GM12865 (cell line): ENCODE results near the gene SMIM14.
A peak's percentile ranks its signal among the peaks of the same experiment; 100 is the strongest.
"Not testable (repeated sequence)": the region's sequence is repeated elsewhere in the genome, so short reads cannot be mapped to it uniquely, and the experiment has no call there.

ENCODE experiments used
- DNase-seq: peaks from one replicate; pipeline ENCODE4 v3.0.0; 2010; ENCODE audit warnings: low read depth
- H3K4me3 ChIP-seq: 2 replicates; pipeline ENCODE4 v1.5.1; 2011; ENCODE audit warnings: mild to moderate bottlenecking, low read depth, low read length, control low read depth
- TF ChIP-seq, protein P1 (sequence below): IDR thresholded peaks from 2 replicates; pipeline ENCODE4 v1.5.1; 2011; ENCODE audit warnings: low read length, control low read depth, low read depth, inconsistent platforms; ENCODE audit not compliant: insufficient read depth; ENCODE audit errors: missing control alignments

SMIM14 gene

DNA sequence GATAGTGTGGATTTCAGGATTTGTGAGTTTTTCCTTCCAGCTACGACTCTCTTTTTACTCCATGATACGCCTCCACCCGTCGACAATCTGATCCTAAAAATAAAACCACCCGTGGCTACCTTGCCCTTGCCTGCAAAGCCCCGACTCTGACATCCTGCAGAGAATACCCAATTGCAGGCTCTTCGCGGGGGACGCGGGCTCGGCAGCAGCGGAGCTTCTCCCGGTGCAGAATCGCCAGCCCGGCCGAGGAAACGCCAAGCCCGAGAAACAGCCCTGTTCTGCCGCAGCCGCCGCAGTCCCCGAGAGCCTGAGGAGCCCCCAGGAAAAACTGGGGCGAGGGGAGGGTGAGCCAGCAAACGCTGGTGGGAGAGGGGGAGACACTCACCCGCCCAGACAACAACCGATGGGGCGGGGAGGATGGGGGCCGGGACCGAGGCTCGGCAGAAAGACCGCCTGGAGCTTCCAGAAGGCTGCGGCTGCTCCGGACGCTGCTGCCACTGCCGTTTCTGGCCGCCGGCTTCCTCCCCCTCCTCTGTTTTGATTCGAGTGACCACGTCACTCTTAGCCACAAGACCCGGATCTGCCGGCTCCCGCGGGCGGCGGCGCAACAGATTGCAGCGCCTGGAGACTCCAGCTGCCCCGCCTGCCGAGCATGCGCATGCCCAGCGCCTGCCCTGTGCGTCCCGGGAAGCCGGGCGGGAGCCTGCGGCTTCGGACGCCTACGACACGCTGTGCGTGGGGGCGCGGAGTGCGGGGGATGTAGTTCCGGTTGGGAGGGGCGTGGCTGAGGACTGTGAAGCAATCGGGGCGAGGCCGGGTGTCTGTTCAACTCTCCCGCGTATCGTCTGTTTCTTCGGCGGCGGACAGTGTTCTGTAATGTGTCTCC lies at the start of gene SMIM14:
Gene SMIM14, minus strand, starts transcription at position 512 of the 886 bp plus-strand sequence. CDS start 33,720 bp downstream, outside the sequence.
- peak within 1 kb of the TSS; percentile 93 for H3K4me3 ChIP-seq
- peak; percentile 95 for DNase-seq
- TF ChIP-seq, protein P1, sequence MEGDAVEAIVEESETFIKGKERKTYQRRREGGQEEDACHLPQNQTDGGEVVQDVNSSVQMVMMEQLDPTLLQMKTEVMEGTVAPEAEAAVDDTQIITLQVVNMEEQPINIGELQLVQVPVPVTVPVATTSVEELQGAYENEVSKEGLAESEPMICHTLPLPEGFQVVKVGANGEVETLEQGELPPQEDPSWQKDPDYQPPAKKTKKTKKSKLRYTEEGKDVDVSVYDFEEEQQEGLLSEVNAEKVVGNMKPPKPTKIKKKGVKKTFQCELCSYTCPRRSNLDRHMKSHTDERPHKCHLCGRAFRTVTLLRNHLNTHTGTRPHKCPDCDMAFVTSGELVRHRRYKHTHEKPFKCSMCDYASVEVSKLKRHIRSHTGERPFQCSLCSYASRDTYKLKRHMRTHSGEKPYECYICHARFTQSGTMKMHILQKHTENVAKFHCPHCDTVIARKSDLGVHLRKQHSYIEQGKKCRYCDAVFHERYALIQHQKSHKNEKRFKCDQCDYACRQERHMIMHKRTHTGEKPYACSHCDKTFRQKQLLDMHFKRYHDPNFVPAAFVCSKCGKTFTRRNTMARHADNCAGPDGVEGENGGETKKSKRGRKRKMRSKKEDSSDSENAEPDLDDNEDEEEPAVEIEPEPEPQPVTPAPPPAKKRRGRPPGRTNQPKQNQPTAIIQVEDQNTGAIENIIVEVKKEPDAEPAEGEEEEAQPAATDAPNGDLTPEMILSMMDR = no peak

DNA sequence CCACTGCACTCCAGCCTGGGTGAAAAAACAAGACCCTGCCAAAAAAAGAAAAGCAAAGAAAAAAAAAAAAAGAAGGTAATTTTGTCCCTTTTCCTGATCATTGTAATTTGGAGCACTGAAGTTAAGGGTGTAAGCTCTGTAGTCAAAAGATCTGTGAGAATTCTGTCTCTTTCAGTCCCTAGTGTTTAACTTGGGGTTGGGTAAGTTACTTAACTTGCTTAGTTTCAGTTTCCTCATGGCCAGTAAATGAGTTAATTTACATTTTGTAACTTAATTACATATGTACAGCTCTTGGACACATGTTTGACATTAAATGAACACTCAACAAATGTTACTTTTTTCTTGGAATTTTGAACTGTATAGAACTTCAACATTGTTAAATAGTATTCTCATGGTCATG lies 48.3 kb upstream of the SMIM14 start:
- H3K4me3 ChIP-seq = no peak overlapping the region
- TF ChIP-seq, protein P1 = no peak
- no peak for DNase-seq

DNA sequence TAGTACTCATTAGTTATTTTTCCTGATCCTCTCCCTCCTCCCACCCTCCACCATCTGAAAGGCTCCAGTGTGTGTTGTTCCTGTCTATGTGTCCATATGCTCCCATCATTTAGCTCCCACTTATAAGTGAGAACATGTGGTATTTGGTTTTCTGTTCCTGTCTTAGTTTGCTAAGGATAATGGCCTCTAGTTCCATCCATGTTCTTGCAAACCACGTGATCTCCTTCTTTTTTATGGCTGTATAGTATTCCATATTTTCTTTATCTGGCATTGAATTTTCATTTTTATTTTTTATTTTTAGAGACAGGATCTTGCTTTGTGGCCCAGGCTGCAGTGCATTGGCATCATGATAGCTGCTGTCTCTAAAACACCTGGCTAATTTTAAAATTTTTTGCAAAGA lies 47.3 kb upstream of the SMIM14 start:
- H3K4me3 ChIP-seq = no peak overlapping the region
- TF ChIP-seq, protein P1 = no peak
- DNase-seq = no peak

DNA sequence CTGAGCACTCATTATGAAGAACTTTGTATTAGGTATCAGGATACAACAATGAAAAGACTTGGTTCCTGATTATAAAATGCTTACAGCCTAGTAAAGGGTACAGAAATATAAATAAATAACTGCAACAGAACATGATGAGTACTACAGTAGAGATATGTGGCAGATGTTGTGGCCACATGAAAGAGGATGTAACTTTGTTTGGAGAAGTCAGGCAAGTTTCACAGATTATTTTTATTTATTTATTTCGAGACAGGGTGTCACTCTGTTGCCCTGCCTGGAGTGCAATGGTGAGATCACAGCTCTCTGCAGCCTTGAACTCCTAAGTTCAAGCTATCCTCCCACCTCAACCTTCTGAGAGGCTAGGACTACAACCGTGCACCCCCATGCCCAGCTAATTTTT lies 43.5 kb upstream of the SMIM14 start:
- H3K4me3 ChIP-seq = no peak overlapping the region
- TF ChIP-seq, protein P1 = no peak
- peak; percentile 70 for DNase-seq

DNA sequence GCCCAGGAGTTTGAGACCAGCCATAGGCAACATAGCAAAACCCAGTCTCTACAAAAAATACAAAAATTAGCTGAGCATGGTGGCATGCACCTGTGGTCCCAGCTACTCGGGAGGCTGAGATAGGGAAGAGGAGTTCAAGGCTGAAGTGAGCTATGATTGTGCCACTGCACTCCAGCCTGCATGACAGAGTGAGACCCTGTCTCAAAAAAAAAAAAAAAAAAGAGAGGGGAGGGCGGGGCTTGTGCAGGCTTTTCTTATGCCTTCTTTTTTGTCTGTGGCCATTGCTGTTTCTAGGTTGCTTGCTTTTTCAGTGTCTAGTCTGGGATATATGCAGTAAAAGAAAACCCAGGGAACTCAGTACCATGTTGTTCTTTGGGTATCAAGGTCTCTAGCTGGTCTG lies 42.3 kb upstream of the SMIM14 start:
- H3K4me3 ChIP-seq, DNase-seq: not testable (repeated sequence)

DNA sequence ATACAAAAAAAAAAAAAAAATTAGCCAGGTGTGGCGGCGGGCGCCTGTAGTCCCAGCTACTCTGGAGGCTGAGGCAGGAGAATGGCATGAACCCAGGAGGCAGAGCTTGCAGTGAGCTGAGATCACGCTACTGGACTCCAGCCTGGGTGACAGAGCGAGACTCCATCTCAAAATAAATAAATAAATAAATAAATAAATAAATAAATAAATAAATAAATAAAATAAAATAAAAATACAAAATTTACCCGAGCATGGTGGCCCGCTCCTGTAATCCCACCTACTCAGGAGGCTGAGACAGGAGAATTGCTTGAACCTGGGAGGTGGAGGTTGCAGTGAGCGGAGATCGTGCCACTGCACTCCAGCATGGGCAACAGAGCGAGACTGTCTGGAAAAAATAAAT lies 37.0 kb upstream of the SMIM14 start:
- not testable (repeated sequence) for H3K4me3 ChIP-seq, DNase-seq

DNA sequence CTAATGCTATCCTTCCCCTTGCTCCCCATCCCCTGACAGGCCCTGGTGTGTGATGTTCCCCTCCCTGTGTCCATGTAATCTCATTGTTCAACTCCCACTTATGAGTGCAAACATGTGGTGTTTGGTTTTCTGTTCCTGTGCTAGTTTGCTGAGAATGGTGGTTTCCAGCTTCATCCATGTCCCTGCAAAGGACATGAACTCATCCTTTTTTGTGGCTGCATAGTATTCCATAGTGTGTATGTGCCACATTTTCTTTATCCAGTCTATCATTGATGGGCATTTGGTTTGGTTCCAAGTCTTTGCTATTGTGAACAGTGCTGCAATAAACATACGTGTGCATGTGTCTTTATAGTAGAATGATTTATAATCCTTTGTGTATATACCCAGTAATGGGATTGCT lies 31.6 kb upstream of the SMIM14 start:
- H3K4me3 ChIP-seq, DNase-seq: not testable (repeated sequence)

DNA sequence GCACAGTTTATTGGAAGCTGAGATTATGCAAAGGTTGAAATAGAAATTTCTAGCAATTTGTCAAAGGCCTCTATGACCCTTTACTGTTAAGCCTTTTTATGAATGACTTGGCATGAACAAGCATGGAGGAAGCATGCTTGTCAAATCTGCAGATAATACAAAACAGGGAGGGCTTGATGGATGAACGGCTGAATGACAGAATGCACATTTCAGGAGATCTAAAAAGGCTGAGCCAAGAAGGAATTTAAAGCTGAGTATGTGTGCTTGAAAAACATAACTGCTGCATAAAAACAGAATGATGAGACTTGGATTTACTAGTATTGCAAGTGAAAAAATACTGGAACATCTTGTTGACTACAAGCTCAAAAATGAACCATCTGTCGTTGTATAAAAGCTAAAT lies 30.2 kb upstream of the SMIM14 start:
- no peak for DNase-seq
- TF ChIP-seq, protein P1 = no peak

DNA sequence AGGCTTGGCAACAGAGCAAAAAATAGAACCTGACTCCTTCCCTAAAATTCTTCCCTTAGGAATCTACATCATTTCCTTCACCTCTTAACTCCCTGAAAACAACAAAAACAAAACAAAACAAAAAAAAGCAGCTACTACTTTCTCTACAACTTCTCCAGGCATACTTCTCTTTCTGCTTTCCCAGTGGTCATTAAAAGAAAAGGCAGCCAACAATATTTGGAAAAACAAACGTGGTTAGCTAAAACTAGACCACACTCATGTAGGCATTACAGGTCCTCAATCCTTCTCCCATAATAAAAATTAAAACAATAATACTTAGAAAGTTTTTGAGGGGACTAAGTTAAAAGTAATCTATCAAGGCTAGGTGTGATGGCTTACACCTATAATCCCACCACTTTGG lies 29.0 kb upstream of the SMIM14 start:
- TF ChIP-seq, protein P1 = no peak
- no peak overlapping the region for H3K4me3 ChIP-seq
- no peak for DNase-seq

More for the DNA sequence above, 30.2 kb upstream of the SMIM14 start:
- H3K4me3 ChIP-seq = no peak overlapping the region
